Neutrophil (primary cell): ENCODE measurements around the gene CNTNAP2.

Experiments
- H3K27ac ChIP-seq: fragments of 200-600 bp; sonication (generic); 2 replicates; pipeline ENCODE4 v1.5.1; 2016; ENCODE audit warnings: mild to moderate bottlenecking, moderate library complexity
- H3K27me3 ChIP-seq: fragments of 200-600 bp; sonication (generic); 2 replicates; pipeline ENCODE4 v1.6.0; 2016; ENCODE audit warnings: mild to moderate bottlenecking
- H3K36me3 ChIP-seq: fragments of 200-600 bp; sonication (generic); 2 replicates; pipeline ENCODE4 v1.5.1; 2017
- H3K4me1 ChIP-seq, 2 experiments: fragments of 200-600 bp in 1 of 2; sonication (generic) in 1 of 2; 1 replicate in 1 of 2; 2 replicates in 1 of 2; pipeline versions ENCODE4 v1.5.1 to v1.6.1; 2013 to 2016; ENCODE audit warnings: low read depth in 1 of 2, low read length in 1 of 2, mild to moderate bottlenecking in 1 of 2, moderate library complexity in 1 of 2; ENCODE audit not compliant: control insufficient read depth in 1 of 2, insufficient read depth in 1 of 2
- H3K4me3 ChIP-seq, 2 experiments: fragments of 200-600 bp in 1 of 2; sonication (generic) in 1 of 2; 1 replicate in 1 of 2; 2 replicates in 1 of 2; pipeline ENCODE4 v1.5.1; 2013 to 2016; ENCODE audit warnings: low read depth in 1 of 2, low read length in 1 of 2, mild to moderate bottlenecking in 1 of 2, moderate library complexity in 1 of 2
- H3K9me3 ChIP-seq: fragments of 200-600 bp; sonication (generic); 2 replicates; pipeline ENCODE4 v1.5.1; 2016
- TF ChIP-seq, protein P1 (sequence below): fragments of 200-600 bp; sonication (generic); IDR thresholded peaks from 2 replicates; pipeline ENCODE4 v1.5.1; 2016; ENCODE audit warnings: antibody characterized with exemption

CNTNAP2 gene

DNA sequence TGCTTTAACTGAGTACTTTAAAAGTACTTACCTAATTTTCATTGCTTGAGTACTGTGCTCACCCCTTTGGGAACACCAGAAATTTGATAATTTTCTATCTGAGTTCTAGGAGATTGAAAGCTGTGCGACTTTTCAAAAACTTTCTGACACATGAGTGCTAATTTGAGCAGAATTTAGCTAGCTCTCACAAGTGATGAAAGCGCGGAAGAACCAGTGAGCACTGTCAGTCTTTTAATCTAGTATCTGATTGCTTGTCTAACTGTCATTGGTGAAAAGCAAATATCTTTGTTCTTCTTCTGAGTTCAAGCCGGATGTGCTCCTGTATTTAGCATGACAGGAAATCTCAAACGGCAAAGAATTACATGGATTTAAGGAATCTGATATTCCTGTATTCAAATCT lies 899.4 kb downstream of the CNTNAP2 start:
- no peaks in the 10 kb centered on the region for H3K4me1 ChIP-seq
- no peaks in the 10 kb centered on the region for H3K9me3 ChIP-seq
- H3K4me3 ChIP-seq, result no peak overlapping the region

DNA sequence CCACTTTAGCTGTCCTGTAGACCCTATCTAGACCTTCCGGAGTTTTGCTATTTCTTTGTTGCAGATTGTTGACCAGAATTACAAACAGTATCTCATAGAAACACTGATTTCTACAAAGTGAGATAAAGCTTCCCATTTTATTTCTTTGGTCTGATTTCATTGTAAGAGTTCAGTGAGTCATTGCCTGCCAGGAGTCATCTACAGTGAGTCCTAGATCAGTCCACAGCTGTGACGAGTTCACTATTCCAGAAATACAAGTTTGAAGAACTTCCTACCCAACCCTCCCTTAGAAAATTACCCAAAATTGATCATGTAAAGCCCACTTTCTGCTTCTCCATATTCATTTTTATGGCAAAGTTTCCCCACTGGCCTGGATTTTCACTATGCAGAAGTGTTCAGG lies 905.5 kb downstream of the CNTNAP2 start:
- TF ChIP-seq, protein P1, sequence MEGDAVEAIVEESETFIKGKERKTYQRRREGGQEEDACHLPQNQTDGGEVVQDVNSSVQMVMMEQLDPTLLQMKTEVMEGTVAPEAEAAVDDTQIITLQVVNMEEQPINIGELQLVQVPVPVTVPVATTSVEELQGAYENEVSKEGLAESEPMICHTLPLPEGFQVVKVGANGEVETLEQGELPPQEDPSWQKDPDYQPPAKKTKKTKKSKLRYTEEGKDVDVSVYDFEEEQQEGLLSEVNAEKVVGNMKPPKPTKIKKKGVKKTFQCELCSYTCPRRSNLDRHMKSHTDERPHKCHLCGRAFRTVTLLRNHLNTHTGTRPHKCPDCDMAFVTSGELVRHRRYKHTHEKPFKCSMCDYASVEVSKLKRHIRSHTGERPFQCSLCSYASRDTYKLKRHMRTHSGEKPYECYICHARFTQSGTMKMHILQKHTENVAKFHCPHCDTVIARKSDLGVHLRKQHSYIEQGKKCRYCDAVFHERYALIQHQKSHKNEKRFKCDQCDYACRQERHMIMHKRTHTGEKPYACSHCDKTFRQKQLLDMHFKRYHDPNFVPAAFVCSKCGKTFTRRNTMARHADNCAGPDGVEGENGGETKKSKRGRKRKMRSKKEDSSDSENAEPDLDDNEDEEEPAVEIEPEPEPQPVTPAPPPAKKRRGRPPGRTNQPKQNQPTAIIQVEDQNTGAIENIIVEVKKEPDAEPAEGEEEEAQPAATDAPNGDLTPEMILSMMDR, result no peak
- no peaks in the 10 kb centered on the region for H3K4me1 ChIP-seq
- no peak overlapping the region for H3K4me3 ChIP-seq
- no peaks in the 10 kb centered on the region for H3K9me3 ChIP-seq
- H3K27me3 ChIP-seq, result no peaks in the 10 kb centered on the region
- H3K27ac ChIP-seq, result no peak overlapping the region
- H3K36me3 ChIP-seq, result no peaks in the 10 kb centered on the region

More for the DNA sequence above, 899.4 kb downstream of the CNTNAP2 start:
- TF ChIP-seq, protein P1, result no peak
- Histone ChIP-seq H3K27me3 (no peaks in the 10 kb centered on the region), H3K27ac (no peak overlapping the region), H3K36me3 (no peaks in the 10 kb centered on the region)

DNA sequence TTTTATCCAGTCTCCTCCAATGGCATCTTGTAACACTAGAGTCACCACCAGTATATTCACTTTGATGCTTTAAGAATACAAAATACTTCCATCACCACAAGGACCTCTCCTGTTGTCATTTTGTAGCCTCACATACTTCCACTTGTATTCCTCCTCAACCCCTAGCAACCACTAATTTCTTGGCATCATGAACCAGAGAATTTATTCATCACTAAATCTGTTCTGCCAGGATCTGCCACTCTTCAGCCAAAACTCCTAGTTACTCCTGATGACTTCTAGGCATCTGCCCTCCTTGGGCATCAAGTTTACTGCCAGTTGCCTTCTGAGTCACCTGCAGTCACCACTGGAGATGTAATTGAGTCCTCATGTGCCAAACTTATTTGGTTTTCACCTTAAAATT lies 906.8 kb downstream of the CNTNAP2 start:
- Histone ChIP-seq H3K4me1 (no peaks in the 10 kb centered on the region), H3K9me3 (no peaks in the 10 kb centered on the region), H3K4me3 (no peak overlapping the region), H3K27me3 (no peaks in the 10 kb centered on the region), H3K27ac (no peak overlapping the region), H3K36me3 (no peaks in the 10 kb centered on the region)
- TF ChIP-seq, protein P1, result no peak

DNA sequence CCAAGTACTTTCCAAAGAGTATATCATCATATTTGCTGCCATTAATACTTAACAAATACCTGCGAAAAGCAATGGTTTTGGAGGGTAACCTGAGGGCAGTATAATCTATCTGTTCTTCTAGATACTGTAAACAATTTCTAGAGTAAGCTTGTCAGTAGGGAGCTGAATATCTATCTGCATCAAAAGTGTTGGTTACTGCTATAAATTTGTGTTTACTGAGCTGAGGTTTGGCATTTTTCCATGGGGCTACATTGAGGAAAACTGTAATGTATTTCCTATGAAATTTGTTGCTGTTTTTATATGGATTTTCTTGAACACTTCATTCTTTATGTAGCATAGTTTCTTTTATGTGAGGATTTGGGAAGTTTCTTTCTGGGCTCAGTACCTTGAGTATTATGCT lies 913.4 kb downstream of the CNTNAP2 start:
- no peaks in the 10 kb centered on the region for H3K4me1 ChIP-seq
- no peaks in the 10 kb centered on the region for H3K36me3 ChIP-seq
- H3K4me3 ChIP-seq, result no peak overlapping the region
- no peaks in the 10 kb centered on the region for H3K27me3 ChIP-seq
- TF ChIP-seq, protein P1, result no peak
- no peaks in the 10 kb centered on the region for H3K9me3 ChIP-seq
- H3K27ac ChIP-seq, result no peak overlapping the region

DNA sequence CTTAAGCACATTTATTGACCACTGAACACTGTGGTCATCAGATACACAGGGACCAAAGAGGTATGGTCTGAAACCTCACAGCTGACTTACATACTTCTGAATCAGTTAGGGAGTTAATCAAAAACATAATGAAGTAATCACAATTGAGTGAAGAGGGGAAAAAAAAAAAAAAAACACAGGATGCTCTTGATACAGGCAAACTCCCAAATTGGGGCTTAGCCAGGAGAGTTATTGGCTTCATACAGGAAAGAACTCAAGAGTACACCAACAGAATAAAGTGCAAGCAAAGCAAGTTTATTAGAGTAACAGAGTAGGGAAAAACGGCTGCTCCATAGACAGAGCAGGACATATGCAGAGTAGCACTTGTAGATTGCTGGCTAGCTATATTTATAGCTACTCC lies 917.0 kb downstream of the CNTNAP2 start:
- Histone ChIP-seq H3K27ac (no peak overlapping the region), H3K4me1 (no peaks in the 10 kb centered on the region), H3K9me3 (no peaks in the 10 kb centered on the region), H3K27me3 (no peaks in the 10 kb centered on the region), H3K36me3 (no peaks in the 10 kb centered on the region), H3K4me3 (no peak overlapping the region)
- TF ChIP-seq, protein P1, result no peak

DNA sequence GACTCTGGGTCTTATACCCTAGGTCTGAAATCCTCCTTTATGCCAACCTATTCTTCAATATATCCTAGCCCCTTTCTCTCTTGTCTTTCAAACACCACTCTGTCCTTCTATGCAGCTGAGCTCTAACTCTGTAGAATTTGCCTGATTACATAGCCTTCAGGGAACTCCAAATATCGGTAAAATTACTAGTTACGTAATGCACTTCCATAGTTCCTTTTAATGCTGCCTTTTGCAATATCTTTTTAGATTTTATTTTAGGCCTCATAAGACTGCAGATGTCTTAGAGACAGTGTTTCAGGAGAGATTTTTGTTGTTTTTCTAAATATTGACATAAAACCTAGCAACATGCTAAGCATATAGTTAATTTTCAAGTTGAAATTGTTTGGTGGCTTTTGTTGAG lies 924.8 kb downstream of the CNTNAP2 start:
- no peaks in the 10 kb centered on the region for H3K4me1 ChIP-seq
- no peaks in the 10 kb centered on the region for H3K36me3 ChIP-seq
- no peak overlapping the region for H3K27ac ChIP-seq
- TF ChIP-seq, protein P1, result no peak
- H3K27me3 ChIP-seq, result no peaks in the 10 kb centered on the region
- H3K4me3 ChIP-seq, result no peak overlapping the region
- H3K9me3 ChIP-seq, result no peaks in the 10 kb centered on the region
